GM12875 (cell line): ENCODE results near the gene PACS1.
"Not testable (repeated sequence)": the region's sequence is repeated elsewhere in the genome, so short reads cannot be mapped to it uniquely, and the experiment has no call there.

ENCODE experiments used
- H3K4me3 ChIP-seq: one replicate; pipeline ENCODE4 v1.5.1; 2011; ENCODE audit warnings: low read depth, low read length, control low read depth
- CTCF ChIP-seq: IDR thresholded peaks from 2 replicates; pipeline ENCODE4 v1.5.1; 2011; ENCODE audit warnings: low read depth, mild to moderate bottlenecking, control low read depth, inconsistent platforms, low read length, moderate library complexity, borderline replicate concordance; ENCODE audit not compliant: insufficient read depth

The PACS1 gene

GRCh38 chr11:66087148-66087908 lies 17.3 kb downstream of the PACS1 start:
- H3K4me3 ChIP-seq: no peak overlapping the region

DNA sequence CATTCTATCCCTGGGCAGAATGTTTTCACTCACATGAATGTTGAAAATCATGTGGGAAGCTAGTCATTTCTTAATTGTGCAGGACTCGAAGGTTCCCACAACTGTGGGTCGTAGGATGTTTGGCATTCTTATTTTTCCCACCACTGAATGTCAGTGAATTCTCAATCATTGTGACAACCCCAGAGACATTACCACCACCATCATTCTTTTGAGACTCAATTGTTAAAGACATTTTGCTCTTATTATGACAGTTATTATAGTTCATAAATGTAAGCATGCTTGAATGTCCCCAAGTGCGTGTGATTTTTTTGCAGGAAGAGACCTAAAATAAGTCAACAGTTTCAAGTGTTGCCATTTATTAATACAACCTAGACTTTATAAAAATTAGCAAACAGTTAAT lies 19.0 kb downstream of the PACS1 start:
- TF ChIP-seq CTCF: no peak
- H3K4me3 ChIP-seq: no peak overlapping the region

More at GRCh38 chr11:66087148-66087908, 17.3 kb downstream of the PACS1 start:
- TF ChIP-seq CTCF: no peak

DNA sequence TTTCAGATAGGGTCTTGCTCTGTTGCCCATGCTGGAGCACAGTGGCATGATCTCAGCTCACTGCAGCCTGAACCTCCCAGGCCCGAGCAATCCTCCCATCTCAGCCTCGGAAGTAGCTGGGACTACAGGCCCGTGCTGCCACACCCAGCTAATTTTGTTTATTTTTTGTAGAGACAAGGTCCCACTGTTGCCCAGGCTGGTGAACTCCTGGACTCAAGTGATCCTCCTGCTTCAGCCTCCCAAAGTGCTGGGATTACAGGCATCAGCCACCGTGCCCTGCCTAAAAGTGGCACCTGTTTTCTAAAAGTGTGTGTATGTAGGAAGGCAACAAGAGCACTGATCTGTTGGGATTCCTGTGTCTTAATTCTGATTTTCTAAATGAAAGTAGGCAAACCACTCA lies 20.2 kb downstream of the PACS1 start:
- no peak overlapping the region for H3K4me3 ChIP-seq
- no peak for TF ChIP-seq CTCF

DNA sequence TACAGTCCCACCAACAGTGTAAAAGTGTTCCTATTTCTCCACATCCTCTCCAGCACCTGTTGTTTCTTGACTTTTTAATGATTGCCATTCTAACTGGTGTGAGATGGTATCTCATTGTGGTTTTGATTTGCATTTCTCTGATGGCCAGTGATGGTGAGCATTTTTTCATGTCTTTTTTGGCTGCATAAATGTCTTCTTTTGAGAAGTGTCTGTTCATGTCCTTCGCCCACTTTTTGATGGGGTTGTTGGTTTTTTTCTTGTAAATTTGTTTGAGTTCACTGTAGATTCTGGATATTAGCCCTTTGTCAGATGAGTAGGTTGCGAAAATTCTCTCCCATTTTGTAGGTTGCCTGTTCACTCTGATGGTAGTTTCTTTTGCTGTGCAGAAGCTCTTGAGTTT lies 22.1 kb downstream of the PACS1 start:
- not testable (repeated sequence) for H3K4me3 ChIP-seq

DNA sequence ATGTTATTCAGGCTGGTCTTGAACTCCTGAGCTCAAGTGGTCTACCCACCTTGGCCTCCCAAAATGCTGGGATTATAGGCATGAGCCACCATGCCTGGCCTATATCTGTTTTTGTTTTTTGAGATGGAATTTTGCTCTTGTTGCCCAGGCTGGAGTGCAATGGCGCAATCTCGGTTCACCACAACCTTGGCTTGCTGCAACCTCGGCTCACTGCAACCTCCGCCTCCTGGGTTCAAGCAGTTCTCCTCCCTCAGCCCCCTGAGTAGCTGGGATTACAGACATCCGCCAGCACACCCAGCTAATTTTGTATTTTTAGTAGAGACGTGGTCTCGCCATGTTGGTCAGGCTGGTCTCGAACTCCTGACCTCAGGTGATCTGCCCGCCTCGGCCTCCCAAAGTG lies 29.7 kb downstream of the PACS1 start:
- H3K4me3 ChIP-seq: not testable (repeated sequence)

DNA sequence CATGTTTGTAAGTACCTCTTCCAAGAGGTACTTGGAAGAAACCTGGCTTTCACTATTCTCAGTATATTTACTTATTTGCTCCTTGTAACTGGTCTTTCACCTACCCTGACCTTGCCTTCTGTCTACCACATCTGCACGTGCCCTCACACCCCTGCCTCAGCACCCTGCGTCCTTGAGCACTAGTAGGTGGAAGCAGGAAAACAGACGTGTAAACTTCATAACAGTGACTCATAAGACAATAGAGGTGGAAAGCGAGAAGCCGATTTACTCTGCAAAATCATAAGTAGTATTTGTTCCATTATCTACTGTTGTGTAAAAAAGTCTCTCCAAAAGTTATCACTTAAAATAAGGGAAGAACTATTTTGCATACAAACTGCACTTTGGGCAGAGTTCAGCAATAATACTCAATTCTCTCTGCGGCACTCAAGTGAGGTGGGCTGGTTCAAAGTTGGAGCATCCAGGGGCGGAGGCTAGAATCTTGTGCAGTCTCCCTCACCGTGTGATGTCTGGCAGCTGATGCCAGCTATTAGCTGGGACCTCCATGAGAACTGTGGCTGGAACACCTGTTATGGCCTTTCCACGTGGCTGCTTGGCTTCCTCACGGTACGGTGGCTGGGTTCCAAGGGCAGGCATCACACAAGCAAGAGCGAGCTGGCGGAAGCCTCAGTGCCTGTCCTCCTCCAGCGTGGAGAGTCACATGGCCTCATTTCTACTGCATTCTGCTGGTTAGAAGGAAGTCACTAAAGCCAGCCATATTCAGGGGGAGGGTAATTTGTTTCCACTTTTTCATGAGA lies 30.4 kb downstream of the PACS1 start:
- H3K4me3 ChIP-seq: no peak overlapping the region
- no peak for TF ChIP-seq CTCF

GRCh38 chr11:66101066-66101464 lies 31.0 kb downstream of the PACS1 start:
- TF ChIP-seq CTCF: no peak
- H3K4me3 ChIP-seq: no peak overlapping the region

GRCh38 chr11:66104057-66104638 lies 34.1 kb downstream of the PACS1 start:
- H3K4me3 ChIP-seq: no peak overlapping the region
- TF ChIP-seq CTCF: no peak
